Epithelial cell of prostate (primary cell): Measurements from ENCODE around the gene JAKMIP2.
"Not testable (repeated sequence)": the region's sequence is repeated elsewhere in the genome, so short reads cannot be mapped to it uniquely, and the experiment has no call there.

Source experiments
- DNase-seq: peaks from one replicate; pipeline ENCODE4 v3.0.0-alpha.2; 2011; ENCODE audit warnings: low read depth, low spot score
- H3K27ac ChIP-seq: fragments of 450-650 bp; 2 replicates; pipeline ENCODE4 v1.5.1; 2017; ENCODE audit warnings: mild to moderate bottlenecking

The JAKMIP2 gene

GRCh38 chr5:147573211-147573610, 209.3 kb downstream of the JAKMIP2 start:
- DNase-seq, result no peak
- H3K27ac ChIP-seq, result no peak overlapping the region

- no peak for DNase-seq
- H3K27ac ChIP-seq, result no peak overlapping the region
These were observed 213.7 kb downstream of the JAKMIP2 start for GRCh38 chr5:147568710-147569406.

- DNase-seq, result peak; percentile 33
- no peak overlapping the region for H3K27ac ChIP-seq
These were observed 214.5 kb downstream of the JAKMIP2 start for GRCh38 chr5:147567917-147568598.

- peak; percentile 74 for DNase-seq
- no peak overlapping the region for H3K27ac ChIP-seq
These were observed 217.0 kb downstream of the JAKMIP2 start for GRCh38 chr5:147565524-147565923.

DNA sequence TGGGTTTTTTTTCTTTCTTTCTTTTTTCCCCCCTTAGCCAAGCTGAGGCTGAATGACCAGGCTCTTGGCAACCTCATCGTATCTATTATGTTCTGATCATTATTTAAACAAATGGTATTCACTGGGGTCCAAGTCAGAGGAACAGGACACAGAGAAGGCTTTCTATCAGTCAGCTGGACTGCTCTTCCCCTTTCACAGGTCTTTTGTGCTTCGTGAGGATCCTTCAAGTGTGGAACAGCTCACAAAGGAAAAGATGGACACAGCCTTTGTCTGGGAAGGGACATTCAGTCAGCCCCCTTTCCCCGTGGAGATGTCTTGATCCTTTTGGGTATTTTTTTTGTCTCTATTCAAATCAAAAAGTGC, 218.4 kb downstream of the JAKMIP2 start:
- DNase-seq, result no peak
- H3K27ac ChIP-seq, result no peak overlapping the region

DNA sequence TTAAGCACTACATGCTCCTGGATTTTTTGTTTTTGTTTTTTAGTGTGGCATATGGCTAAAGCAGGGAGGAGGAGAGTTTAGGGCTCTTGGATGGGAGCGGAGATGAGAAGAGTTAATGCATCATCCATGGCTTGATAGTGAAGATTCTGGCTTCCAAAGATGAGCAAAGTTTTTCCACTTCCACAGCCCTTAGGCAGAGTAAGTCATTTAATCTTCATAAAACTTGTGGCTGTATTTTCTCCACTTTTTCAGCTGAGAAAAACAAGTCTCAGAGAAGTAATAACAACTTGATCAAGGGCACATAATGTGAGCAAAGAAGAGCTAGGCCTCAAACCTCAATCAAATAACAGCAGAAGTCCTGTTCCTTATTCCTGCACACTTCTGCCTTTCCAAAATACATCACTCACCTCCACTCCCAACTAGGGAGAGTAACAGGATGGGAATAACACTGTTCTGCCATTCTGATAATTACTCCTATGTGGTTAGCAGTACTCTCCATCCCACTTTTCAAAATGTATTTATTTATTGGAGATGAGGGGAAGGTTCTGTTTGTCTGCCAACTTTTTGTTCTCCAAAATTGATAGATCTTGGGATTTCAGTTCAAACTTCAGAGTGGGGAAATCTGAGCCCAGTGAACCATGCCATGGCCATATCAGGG, 218.9 kb downstream of the JAKMIP2 start:
- DNase-seq, result no peak
- no peak overlapping the region for H3K27ac ChIP-seq

DNA sequence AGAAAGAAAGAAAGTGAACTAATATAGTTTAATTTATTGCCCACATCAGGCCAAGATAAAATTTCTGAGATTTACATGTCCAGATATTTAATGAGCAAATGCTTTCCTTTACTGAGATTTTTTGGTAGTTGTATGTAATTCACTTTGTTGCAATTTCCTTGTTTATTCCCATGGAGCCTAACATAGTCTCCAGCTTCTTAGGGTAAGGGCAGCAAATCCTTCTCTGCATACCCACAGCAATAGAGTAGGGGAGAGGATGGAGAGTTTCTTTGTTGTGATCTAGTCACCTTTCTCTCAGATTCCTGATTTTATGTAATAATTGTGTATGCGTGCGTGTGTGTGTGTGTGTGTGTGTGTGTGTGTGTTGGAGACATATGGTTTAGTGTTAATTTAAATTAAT, 221.1 kb downstream of the JAKMIP2 start:
- H3K27ac ChIP-seq, result no peak overlapping the region
- DNase-seq, result no peak

DNA sequence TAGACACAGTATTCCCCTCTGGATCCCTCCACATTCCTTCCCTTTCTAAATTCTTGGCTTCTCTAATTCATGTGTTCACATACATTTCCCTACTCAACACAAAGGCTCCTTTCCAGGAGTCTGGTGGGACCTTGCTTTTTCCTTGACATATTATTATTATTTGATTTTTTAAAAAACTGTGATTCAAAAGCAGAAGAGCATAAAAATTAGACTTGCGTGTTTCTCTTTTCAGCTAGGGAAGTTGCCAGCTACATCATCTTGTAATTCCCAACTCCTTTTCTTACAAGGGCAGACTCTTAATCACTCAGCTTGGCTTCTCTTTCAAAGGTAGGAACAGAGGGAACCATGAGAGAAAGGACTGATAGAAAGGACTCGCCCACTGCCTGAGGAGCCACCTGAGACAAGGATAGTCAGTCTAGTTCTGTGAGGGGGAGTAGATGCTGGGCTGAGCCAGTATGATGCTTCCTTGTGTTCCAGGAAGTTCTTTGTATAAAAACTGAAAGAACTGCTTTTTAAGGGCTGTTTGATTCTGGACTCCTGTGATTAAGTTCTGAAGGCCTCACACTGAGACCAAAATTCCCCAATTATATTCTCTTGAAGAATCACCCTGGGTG, 221.7 kb downstream of the JAKMIP2 start:
- H3K27ac ChIP-seq, result no peak overlapping the region
- no peak for DNase-seq

DNA sequence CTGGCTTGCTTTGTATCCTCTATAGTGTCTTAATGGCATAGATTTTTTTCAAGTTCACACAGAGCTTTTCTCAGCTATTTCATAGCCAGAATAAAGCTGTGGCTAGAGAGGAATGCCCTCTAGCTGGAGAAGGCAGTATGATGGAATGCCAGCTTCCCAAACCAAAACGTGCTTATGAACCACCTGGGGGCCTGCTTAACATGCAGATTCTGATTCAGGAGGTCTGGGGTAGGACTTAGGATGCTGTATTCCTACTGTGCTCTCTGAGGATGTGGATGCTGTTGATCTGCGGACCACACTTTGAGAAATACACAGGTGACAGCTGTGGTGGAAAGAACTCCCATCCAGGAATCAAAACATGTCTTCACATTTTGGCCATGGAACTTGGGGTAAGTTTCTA, 222.8 kb downstream of the JAKMIP2 start:
- no peak for DNase-seq

GRCh38 chr5:147558826-147559225, 223.7 kb downstream of the JAKMIP2 start:
- no peak for DNase-seq
- no peak overlapping the region for H3K27ac ChIP-seq

More for the DNA sequence above, 222.8 kb downstream of the JAKMIP2 start:
- H3K27ac ChIP-seq, result no peak overlapping the region

DNA sequence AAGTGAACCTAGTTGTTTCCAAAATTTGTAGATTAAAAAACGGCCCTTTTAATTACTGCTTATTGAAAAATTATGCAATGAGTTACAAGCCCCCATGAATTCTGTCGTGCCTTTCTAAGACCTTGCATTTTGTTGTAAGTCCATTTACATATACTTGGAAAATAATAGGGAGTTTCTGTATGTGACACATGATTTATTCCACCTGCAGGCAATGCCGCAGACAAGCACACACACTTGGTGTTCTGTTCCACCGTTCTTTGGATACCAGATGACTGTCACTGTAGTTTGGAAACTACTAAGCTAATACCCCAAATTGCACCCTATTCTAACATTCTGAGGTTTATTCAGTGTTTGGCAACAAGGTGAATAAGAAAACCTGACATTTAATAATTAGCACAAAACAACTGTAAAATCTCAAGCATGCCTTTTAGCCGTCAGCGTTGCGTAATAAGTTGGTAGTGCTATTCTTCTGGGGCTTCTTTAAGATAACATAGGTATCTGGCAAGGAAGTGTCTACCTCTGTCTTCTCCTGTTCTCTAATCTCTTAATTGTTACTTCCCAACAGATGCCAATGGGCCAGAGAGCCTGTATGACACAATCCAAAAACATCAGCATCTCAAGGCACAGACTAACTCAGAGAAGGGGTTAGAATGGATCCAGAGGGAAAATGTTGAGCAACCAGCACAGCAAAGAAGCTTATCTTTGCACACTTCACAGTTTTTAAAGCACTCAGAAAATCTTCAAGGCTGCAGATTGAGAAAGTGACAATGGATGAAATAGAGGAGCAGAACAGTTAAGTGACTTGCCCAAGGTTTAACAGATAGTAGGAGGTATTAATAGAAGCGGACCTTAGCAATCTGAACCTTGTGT, 224.4 kb downstream of the JAKMIP2 start:
- DNase-seq, result no peak

DNA sequence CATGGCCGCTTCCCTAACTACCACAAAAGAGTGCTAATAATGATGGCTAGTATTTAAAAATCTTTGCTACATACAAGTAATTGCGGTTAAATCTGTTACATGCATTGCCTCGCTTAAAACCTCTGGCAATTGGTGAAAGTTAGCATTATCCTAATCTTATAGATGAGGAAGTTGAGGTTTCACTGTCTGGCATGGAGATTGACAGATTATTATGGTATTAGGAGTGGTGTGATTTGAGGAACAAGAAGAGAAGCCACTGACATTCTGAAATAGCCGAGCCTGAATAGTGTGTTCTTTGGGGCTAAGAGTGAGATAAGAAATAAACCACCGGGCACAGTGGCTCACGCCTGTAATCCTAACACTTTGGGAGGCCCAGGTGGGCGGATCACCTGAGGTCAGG, 227.4 kb downstream of the JAKMIP2 start:
- DNase-seq, result no peak

More for the DNA sequence above, 224.4 kb downstream of the JAKMIP2 start:
- no peak overlapping the region for H3K27ac ChIP-seq

GRCh38 chr5:147554261-147554817, 228.2 kb downstream of the JAKMIP2 start:
- no peak for DNase-seq
- H3K27ac ChIP-seq, result no peak overlapping the region

More for the DNA sequence above, 227.4 kb downstream of the JAKMIP2 start:
- H3K27ac ChIP-seq, result no peak overlapping the region

GRCh38 chr5:147553817-147554216, 228.7 kb downstream of the JAKMIP2 start:
- not testable (repeated sequence) for DNase-seq, H3K27ac ChIP-seq

DNA sequence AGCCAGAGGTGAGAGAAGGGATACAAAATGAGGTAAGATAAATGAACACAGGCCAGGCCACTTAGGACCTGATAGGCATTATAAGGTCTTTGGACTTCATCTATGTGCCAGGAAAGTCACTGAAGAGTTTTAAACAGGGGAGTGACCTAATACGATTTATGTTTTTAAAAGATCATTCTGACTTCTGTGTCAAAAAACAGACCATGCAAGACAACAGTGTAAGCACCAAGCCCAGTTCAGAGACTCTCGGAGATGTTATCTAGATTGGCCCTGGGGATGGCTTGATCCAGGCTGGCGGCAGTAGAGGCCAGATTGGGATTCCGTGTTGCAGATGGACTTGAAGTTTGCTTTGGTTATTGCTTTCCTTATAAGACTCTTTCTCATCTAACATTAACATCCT, 229.6 kb downstream of the JAKMIP2 start:
- no peak for DNase-seq
- H3K27ac ChIP-seq, result no peak overlapping the region

- DNase-seq, result no peak
- no peak overlapping the region for H3K27ac ChIP-seq
These were observed 230.9 kb downstream of the JAKMIP2 start for GRCh38 chr5:147551677-147552076.

GRCh38 chr5:147547730-147548129, 234.8 kb downstream of the JAKMIP2 start:
- DNase-seq, result no peak

GRCh38 chr5:147544556-147544955, 238.0 kb downstream of the JAKMIP2 start:
- H3K27ac ChIP-seq, result no peak overlapping the region
- no peak for DNase-seq

More at GRCh38 chr5:147547730-147548129, 234.8 kb downstream of the JAKMIP2 start:
- no peak overlapping the region for H3K27ac ChIP-seq

GRCh38 chr5:147539053-147539452, 243.5 kb downstream of the JAKMIP2 start:
- H3K27ac ChIP-seq, result no peak overlapping the region
- no peak for DNase-seq

- no peak for DNase-seq
- no peak overlapping the region for H3K27ac ChIP-seq
These were observed 244.3 kb downstream of the JAKMIP2 start for GRCh38 chr5:147538236-147538635.
